NCI-H69 (cell line): ENCODE results near the gene DOCK2.
"Not testable (repeated sequence)": the region's sequence is repeated elsewhere in the genome, so short reads cannot be mapped to it uniquely, and the experiment has no call there.

Source experiments
- DNase-seq: peaks from one replicate; lab custom pipeline; 2025; lab: John Stamatoyannopoulos, UW

The DOCK2 gene

GRCh38 chr5:169756071-169756765, 119.1 kb downstream of the DOCK2 start:
- no peak for DNase-seq

- DNase-seq: no peak
These were observed 119.9 kb downstream of the DOCK2 start for GRCh38 chr5:169757016-169757415.

GRCh38 chr5:169758886-169759285, 121.8 kb downstream of the DOCK2 start:
- DNase-seq: no peak

- DNase-seq: no peak
These were observed 123.2 kb downstream of the DOCK2 start for GRCh38 chr5:169760229-169760628.

- DNase-seq: no peak
These were observed 125.4 kb downstream of the DOCK2 start for GRCh38 chr5:169762338-169763095.

- peak; percentile 83 for DNase-seq
These were observed 126.4 kb downstream of the DOCK2 start for GRCh38 chr5:169763376-169764017.

- peak; percentile 93 for DNase-seq
These were observed 126.9 kb downstream of the DOCK2 start for GRCh38 chr5:169764018-169764378.

GRCh38 chr5:169765176-169765996, 128.3 kb downstream of the DOCK2 start:
- peak; percentile 59 for DNase-seq

- not testable (repeated sequence) for DNase-seq
These were observed 129.9 kb downstream of the DOCK2 start for GRCh38 chr5:169766943-169767342.

GRCh38 chr5:169767938-169768337, 130.9 kb downstream of the DOCK2 start:
- DNase-seq: peak; percentile 41

- peak; percentile 39 for DNase-seq
These were observed 131.3 kb downstream of the DOCK2 start for GRCh38 chr5:169768416-169768815.

GRCh38 chr5:169770109-169770508, 133.0 kb downstream of the DOCK2 start:
- DNase-seq: no peak

GRCh38 chr5:169772256-169772655, 135.2 kb downstream of the DOCK2 start:
- DNase-seq: no peak

- DNase-seq: peak; percentile 36
These were observed 135.6 kb downstream of the DOCK2 start for GRCh38 chr5:169772688-169773087.

- peak; percentile 99 for DNase-seq
These were observed 140.1 kb downstream of the DOCK2 start for GRCh38 chr5:169777159-169777558.

- DNase-seq: no peak
These were observed 141.8 kb downstream of the DOCK2 start for GRCh38 chr5:169778622-169779596.

- DNase-seq: no peak
These were observed 144.6 kb downstream of the DOCK2 start for GRCh38 chr5:169781420-169782345.

GRCh38 chr5:169785771-169786618, 148.9 kb downstream of the DOCK2 start:
- no peak for DNase-seq

GRCh38 chr5:169788168-169788567, 151.1 kb downstream of the DOCK2 start:
- no peak for DNase-seq
